HUES48 (cell line): ENCODE results near the gene SLCO2B1.

Source experiments
- H3K27ac ChIP-seq: one replicate; pipeline ENCODE4 v1.7.0; 2013; ENCODE audit warnings: low read depth, low read length, inconsistent platforms
- H3K27me3 ChIP-seq: 2 replicates; pipeline ENCODE4 v1.6.1; 2013; ENCODE audit warnings: mild to moderate bottlenecking, low read length; ENCODE audit not compliant: control insufficient read depth, insufficient read depth
- H3K36me3 ChIP-seq: 2 replicates; pipeline ENCODE4 v1.6.1; 2013; ENCODE audit warnings: low read length; ENCODE audit not compliant: control insufficient read depth, insufficient read depth
- H3K4me1 ChIP-seq: 2 replicates; pipeline ENCODE4 v1.6.1; 2013; ENCODE audit warnings: mild to moderate bottlenecking, low read length; ENCODE audit not compliant: control insufficient read depth, insufficient read depth
- H3K4me3 ChIP-seq: 2 replicates; pipeline ENCODE4 v1.5.1; 2013; ENCODE audit warnings: mild to moderate bottlenecking, low read depth, low read length
- H3K9ac ChIP-seq: 2 replicates; pipeline ENCODE4 v1.6.1; 2013; ENCODE audit warnings: mild to moderate bottlenecking, low read depth, low read length, moderate library complexity
- H3K9me3 ChIP-seq: 2 replicates; pipeline ENCODE4 v1.6.1; 2013; ENCODE audit warnings: low read length; ENCODE audit not compliant: control insufficient read depth, insufficient read depth

SLCO2B1 gene

GRCh38 chr11:75145196-75145971, 5.5 kb upstream of the SLCO2B1 start:
- H3K4me1 ChIP-seq = peaks cover 7% of the 10 kb centered on the region; the same call in 1 of the 2 replicates
- H3K9me3 ChIP-seq = no peaks in the 10 kb centered on the region
- no peak overlapping the region for H3K27ac ChIP-seq
- no peaks in the 10 kb centered on the region for H3K27me3 ChIP-seq
- no peaks in the 10 kb centered on the region for H3K36me3 ChIP-seq
- no peak overlapping the region for H3K9ac ChIP-seq
- H3K4me3 ChIP-seq = no peak overlapping the region

- H3K36me3 ChIP-seq = no peaks in the 10 kb centered on the region
- no peak overlapping the region for H3K9ac ChIP-seq
- no peak overlapping the region for H3K27ac ChIP-seq
- peaks cover 7% of the 10 kb centered on the region; the same call in 1 of the 2 replicates for H3K4me1 ChIP-seq
- no peaks in the 10 kb centered on the region for H3K27me3 ChIP-seq
- no peak overlapping the region for H3K4me3 ChIP-seq
- H3K9me3 ChIP-seq = no peaks in the 10 kb centered on the region
These were observed 4.9 kb upstream of the SLCO2B1 start for GRCh38 chr11:75145972-75146519.

GRCh38 chr11:75146711-75147110, 4.2 kb upstream of the SLCO2B1 start:
- Histone ChIP-seq H3K9ac (no peak overlapping the region), H3K36me3 (no peaks in the 10 kb centered on the region), H3K27me3 (no peaks in the 10 kb centered on the region), H3K4me1 (peaks cover 7% of the 10 kb centered on the region; the same call in 1 of the 2 replicates), H3K9me3 (no peaks in the 10 kb centered on the region), H3K27ac (no peak overlapping the region), H3K4me3 (no peak overlapping the region)

GRCh38 chr11:75147191-75147874, 3.6 kb upstream of the SLCO2B1 start:
- no peak overlapping the region for H3K27ac ChIP-seq
- peaks cover 7% of the 10 kb centered on the region; the same call in 1 of the 2 replicates for H3K4me1 ChIP-seq
- H3K9me3 ChIP-seq = no peaks in the 10 kb centered on the region
- H3K9ac ChIP-seq = no peak overlapping the region
- no peaks in the 10 kb centered on the region for H3K27me3 ChIP-seq
- H3K4me3 ChIP-seq = no peak overlapping the region
- H3K36me3 ChIP-seq = no peaks in the 10 kb centered on the region

GRCh38 chr11:75147875-75148263, 3.0 kb upstream of the SLCO2B1 start:
- Histone ChIP-seq H3K9me3 (no peaks in the 10 kb centered on the region), H3K4me3 (no peak overlapping the region), H3K27ac (no peak overlapping the region), H3K36me3 (no peaks in the 10 kb centered on the region), H3K4me1 (peaks cover 6% of the 10 kb centered on the region; the same call in 1 of the 2 replicates), H3K9ac (no peak overlapping the region), H3K27me3 (no peaks in the 10 kb centered on the region)

GRCh38 chr11:75148436-75148983, 2.4 kb upstream of the SLCO2B1 start:
- 0 out of 2 replicates have a peak, but pooled peaks cover under 1% of the 10 kb centered on the region for H3K4me1 ChIP-seq
- H3K27me3 ChIP-seq = no peaks in the 10 kb centered on the region

GRCh38 chr11:75149766-75150465, 991 bp upstream of the SLCO2B1 start:
- no peak overlapping the region for H3K9ac ChIP-seq
- H3K36me3 ChIP-seq = no peaks in the 10 kb centered on the region
- no peaks in the 10 kb centered on the region for H3K4me1 ChIP-seq
- no peak overlapping the region for H3K4me3 ChIP-seq
- no peaks in the 10 kb centered on the region for H3K27me3 ChIP-seq
- H3K9me3 ChIP-seq = no peaks in the 10 kb centered on the region
- no peak overlapping the region for H3K27ac ChIP-seq

More at GRCh38 chr11:75148436-75148983, 2.4 kb upstream of the SLCO2B1 start:
- Histone ChIP-seq H3K27ac (no peak overlapping the region), H3K9ac (no peak overlapping the region), H3K4me3 (no peak overlapping the region), H3K36me3 (no peaks in the 10 kb centered on the region), H3K9me3 (no peaks in the 10 kb centered on the region)

GRCh38 chr11:75151346-75152047, 590 bp downstream of the SLCO2B1 start:
- Histone ChIP-seq H3K9ac (no peak overlapping the region), H3K27me3 (no peaks in the 10 kb centered on the region), H3K36me3 (no peaks in the 10 kb centered on the region), H3K4me1 (no peaks in the 10 kb centered on the region), H3K9me3 (no peaks in the 10 kb centered on the region), H3K27ac (no peak overlapping the region), H3K4me3 (no peak overlapping the region)

- H3K27ac ChIP-seq = no peak overlapping the region
- H3K27me3 ChIP-seq = no peaks in the 10 kb centered on the region
- no peak overlapping the region for H3K4me3 ChIP-seq
- no peaks in the 10 kb centered on the region for H3K36me3 ChIP-seq
- no peak overlapping the region for H3K9ac ChIP-seq
- H3K4me1 ChIP-seq = no peaks in the 10 kb centered on the region
- no peaks in the 10 kb centered on the region for H3K9me3 ChIP-seq
These were observed 1.2 kb downstream of the SLCO2B1 start for GRCh38 chr11:75152090-75152489.
